Neural crest cell (in vitro differentiated cells): Measurements from ENCODE around the gene PACSIN2. TPM values are rescaled to one million over a fixed set of nuclear protein-coding genes. Genes with fewer than 3 reads are reported as not detected.
"Not testable (repeated sequence)": the region's sequence is repeated elsewhere in the genome, so short reads cannot be mapped to it uniquely, and the experiment has no call there.

Source experiments
- DNase-seq: peaks from one replicate; pipeline ENCODE4 v3.0.0; 2021; ENCODE audit warnings: low read depth, mixed read lengths, low spot score
- H3K27ac Mint-ChIP-seq: one replicate; pipeline ENCODE4 v1.8.0; 2021; ENCODE audit warnings: mild to moderate bottlenecking, mixed read lengths; ENCODE audit not compliant: unreplicated experiment
- H3K27me3 Mint-ChIP-seq: 2 replicates; pipeline ENCODE4 v1.8.0; 2021; ENCODE audit warnings: low read depth, mild to moderate bottlenecking, mixed read lengths
- H3K36me3 Mint-ChIP-seq: 2 replicates; pipeline ENCODE4 v1.8.0; 2021; ENCODE audit warnings: low read depth, mild to moderate bottlenecking, mixed read lengths
- H3K4me1 Mint-ChIP-seq: 2 replicates; pipeline ENCODE4 v1.8.0; 2021; ENCODE audit warnings: mixed read lengths
- H3K4me3 Mint-ChIP-seq: one replicate; pipeline ENCODE4 v1.8.0; 2021; ENCODE audit warnings: mild to moderate bottlenecking, mixed read lengths
- H3K9me3 Mint-ChIP-seq: 2 replicates; pipeline ENCODE4 v1.8.0; 2021; ENCODE audit warnings: mixed read lengths
- total RNA-seq: library from RNA; stranded (reverse); gene quantifications from 2 replicates; pipeline ENCODE4 v1.2.1, GENCODE V29; 2021
- TF ChIP-seq, protein P1 (sequence below): fragments of 200-600 bp; sonication (generic); conservative IDR thresholded peaks from 2 replicates; pipeline ENCODE4 v1.5.0; 2021; ENCODE audit warnings: antibody characterized with exemption, mild to moderate bottlenecking

The PACSIN2 gene
- total RNA-seq, 1 donor from 2014 or later: 79.4 TPM

DNA sequence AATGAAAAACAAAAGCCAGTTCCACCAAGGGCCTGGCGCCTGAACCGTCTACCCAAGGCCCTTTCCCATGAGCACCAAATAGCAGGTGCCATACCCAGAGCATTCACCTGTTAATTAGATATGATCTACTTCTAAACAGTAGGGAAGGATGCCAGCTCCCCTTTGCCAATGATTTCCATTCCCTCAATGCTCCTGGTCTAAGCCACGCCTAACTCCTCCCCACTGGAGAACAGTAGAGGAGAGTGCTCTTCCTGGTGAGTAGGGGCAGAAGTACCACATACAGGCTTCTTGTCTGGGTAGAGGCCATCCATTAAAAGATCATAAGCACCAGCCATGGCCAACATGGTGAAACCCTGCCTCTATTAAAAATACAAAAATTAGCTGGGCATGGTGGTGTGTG, 40.7 kb downstream of the PACSIN2 start:
- Mint-ChIP-seq H3K36me3 (peaks cover 25% of the 10 kb centered on the region), H3K27me3 (no peaks in the 10 kb centered on the region), H3K4me3 (no peak overlapping the region), H3K9me3 (peaks cover 3% of the 10 kb centered on the region), H3K4me1 (peaks cover 28% of the 10 kb centered on the region), H3K27ac (no peak overlapping the region)
- TF ChIP-seq, protein P1, sequence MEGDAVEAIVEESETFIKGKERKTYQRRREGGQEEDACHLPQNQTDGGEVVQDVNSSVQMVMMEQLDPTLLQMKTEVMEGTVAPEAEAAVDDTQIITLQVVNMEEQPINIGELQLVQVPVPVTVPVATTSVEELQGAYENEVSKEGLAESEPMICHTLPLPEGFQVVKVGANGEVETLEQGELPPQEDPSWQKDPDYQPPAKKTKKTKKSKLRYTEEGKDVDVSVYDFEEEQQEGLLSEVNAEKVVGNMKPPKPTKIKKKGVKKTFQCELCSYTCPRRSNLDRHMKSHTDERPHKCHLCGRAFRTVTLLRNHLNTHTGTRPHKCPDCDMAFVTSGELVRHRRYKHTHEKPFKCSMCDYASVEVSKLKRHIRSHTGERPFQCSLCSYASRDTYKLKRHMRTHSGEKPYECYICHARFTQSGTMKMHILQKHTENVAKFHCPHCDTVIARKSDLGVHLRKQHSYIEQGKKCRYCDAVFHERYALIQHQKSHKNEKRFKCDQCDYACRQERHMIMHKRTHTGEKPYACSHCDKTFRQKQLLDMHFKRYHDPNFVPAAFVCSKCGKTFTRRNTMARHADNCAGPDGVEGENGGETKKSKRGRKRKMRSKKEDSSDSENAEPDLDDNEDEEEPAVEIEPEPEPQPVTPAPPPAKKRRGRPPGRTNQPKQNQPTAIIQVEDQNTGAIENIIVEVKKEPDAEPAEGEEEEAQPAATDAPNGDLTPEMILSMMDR: no peak
- no peak for DNase-seq

- Mint-ChIP-seq H3K4me3 (no peak overlapping the region), H3K36me3 (peaks cover 27% of the 10 kb centered on the region), H3K4me1 (peaks cover 27% of the 10 kb centered on the region), H3K27ac (peak overlapping the region; percentile 48), H3K9me3 (peaks cover 3% of the 10 kb centered on the region), H3K27me3 (no peaks in the 10 kb centered on the region)
- TF ChIP-seq, protein P1: no peak
- DNase-seq: no peak
Measured at GRCh38 chr22:42973536-42973881, 41.4 kb downstream of the PACSIN2 start.

DNA sequence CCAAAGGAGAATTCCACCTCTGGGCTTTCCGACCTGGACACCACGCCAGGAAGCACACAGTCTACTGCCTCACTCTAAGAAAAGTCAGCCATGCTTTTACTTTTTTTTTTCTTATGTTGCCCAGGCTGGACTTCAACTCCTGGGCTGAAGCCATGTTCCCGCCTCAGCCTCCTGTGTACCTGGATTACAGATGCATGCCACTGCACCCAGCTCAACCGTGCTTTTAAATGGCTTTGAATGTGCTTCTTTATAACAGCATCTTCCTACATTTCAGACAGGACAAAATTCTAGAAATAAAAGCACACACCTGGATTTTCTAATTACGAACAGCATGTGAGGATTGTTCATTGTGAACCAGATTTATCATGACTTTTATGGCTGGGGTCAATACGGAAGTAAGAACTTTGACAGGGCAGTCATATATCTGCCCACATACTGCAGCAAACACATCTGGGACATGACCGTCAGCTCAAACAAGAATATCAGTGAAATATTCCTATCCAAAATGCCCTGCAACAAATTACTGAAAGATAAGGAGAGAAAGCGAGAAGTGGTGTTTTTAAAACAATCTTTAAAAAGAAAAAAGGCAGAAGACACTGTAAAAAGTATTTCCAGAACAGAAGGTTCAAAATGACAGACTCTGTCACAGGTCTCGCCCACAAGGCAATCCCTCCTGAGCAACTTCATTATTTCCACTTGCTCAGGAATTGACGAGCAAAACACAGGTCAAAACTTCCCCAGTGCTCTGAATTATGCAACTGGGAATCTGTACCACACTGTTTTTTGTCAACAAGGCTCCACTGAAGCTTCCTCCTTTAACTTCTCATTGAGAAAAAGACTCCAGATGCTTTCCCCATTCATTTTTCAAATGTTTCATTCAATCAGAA, 42.1 kb downstream of the PACSIN2 start:
- no peaks in the 10 kb centered on the region for H3K27me3 Mint-ChIP-seq
- no peak overlapping the region for H3K4me3 Mint-ChIP-seq
- no peak overlapping the region for H3K27ac Mint-ChIP-seq
- peaks cover 5% of the 10 kb centered on the region for H3K9me3 Mint-ChIP-seq
- TF ChIP-seq, protein P1: no peak
- DNase-seq: no peak
- H3K4me1 Mint-ChIP-seq: peaks cover 27% of the 10 kb centered on the region
- H3K36me3 Mint-ChIP-seq: peaks cover 33% of the 10 kb centered on the region

GRCh38 chr22:42971473-42971860, 43.5 kb downstream of the PACSIN2 start:
- H3K4me3 Mint-ChIP-seq, H3K27ac Mint-ChIP-seq, H3K9me3 Mint-ChIP-seq: not testable (repeated sequence)

DNA sequence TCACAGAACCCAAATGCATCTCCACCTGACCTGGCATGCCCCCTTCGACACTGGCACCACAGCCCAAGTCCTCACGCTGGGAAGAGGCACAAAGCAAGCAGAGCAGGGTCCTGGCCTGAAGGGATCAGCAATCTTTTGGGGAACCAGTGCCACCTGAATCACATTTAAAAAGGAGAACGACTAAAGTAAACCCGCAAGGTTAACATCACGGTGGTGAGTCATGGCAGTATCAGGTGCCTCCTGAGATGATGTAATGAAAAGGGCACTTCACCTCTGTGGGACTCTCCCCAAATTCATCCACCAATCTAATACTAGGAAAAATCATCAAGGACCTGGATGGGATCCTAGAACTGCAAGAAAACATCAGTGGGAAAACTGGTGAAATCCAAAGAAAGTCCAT, 44.9 kb downstream of the PACSIN2 start:
- peaks cover 36% of the 10 kb centered on the region for H3K36me3 Mint-ChIP-seq
- H3K27ac Mint-ChIP-seq: no peak overlapping the region
- H3K4me1 Mint-ChIP-seq: peaks cover 36% of the 10 kb centered on the region
- peaks cover 5% of the 10 kb centered on the region for H3K9me3 Mint-ChIP-seq
- H3K4me3 Mint-ChIP-seq: no peak overlapping the region
- H3K27me3 Mint-ChIP-seq: no peaks in the 10 kb centered on the region
- no peak for DNase-seq
- TF ChIP-seq, protein P1: no peak

More at GRCh38 chr22:42971473-42971860, 43.5 kb downstream of the PACSIN2 start:
- peaks cover 34% of the 10 kb centered on the region for H3K36me3 Mint-ChIP-seq
- H3K4me1 Mint-ChIP-seq: peaks cover 28% of the 10 kb centered on the region
- DNase-seq, H3K27me3 Mint-ChIP-seq: not testable (repeated sequence)

DNA sequence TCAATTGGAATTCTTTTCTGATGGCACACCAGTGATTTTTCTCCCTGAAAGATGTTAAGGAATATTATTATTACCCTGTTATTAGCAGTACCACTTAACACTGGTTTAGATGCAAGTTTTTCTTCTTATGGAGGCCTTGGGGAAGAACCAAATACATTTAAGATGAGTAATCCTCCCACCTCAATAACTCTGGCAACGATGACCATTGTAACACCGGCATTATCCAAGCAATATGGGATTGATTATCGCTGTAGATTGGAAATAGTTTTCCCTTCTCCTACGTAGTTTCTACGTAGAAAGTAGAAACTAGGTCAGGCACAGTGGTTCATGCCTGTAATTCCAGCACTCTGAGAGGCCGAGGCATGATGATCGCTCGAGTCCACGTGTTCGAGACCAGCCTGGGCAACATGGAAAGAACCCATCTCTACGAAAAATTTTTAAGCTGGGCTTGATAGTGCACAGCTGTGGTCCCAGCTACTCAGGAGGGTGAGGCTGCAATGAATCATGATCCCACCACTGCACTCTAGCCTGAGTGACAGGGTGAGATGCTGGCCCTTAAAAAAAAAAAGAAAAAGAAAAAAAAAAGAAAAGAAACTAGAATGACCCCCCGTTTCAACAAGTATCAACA, 45.5 kb downstream of the PACSIN2 start:
- no peak for DNase-seq
- Mint-ChIP-seq H3K4me3 (no peak overlapping the region), H3K27ac (no peak overlapping the region), H3K4me1 (peaks cover 41% of the 10 kb centered on the region), H3K36me3 (peaks cover 36% of the 10 kb centered on the region), H3K9me3 (peaks cover 5% of the 10 kb centered on the region), H3K27me3 (no peaks in the 10 kb centered on the region)
- TF ChIP-seq, protein P1: no peak
